GM12878 (cell line): ENCODE results near the gene PRR18.
"Not testable (repeated sequence)": the region's sequence is repeated elsewhere in the genome, so short reads cannot be mapped to it uniquely, and the experiment has no call there.

ENCODE experiments used
- EZH2 ChIP-seq: IDR thresholded peaks from 2 replicates; pipeline ENCODE4 v1.6.1; 2012; ENCODE audit warnings: low read depth, mild to moderate bottlenecking, control low read depth, inconsistent platforms, low read length, borderline replicate concordance; ENCODE audit not compliant: control insufficient read depth
- JUNB ChIP-seq: IDR thresholded peaks from 2 replicates; pipeline ENCODE4 v1.6.1; 2016; ENCODE audit warnings: antibody characterized with exemption, mild to moderate bottlenecking
- JUND ChIP-seq: IDR thresholded peaks from 2 replicates; pipeline ENCODE4 v1.6.1; 2012; ENCODE audit warnings: low read depth, mild to moderate bottlenecking, low read length, improper control_type of control experiment, moderate library complexity
- MXI1 ChIP-seq: fragments of 150-350 bp; IDR thresholded peaks from 2 replicates; pipeline ENCODE4 v1.6.1; 2011; ENCODE audit warnings: low read depth, mild to moderate bottlenecking, inconsistent platforms, low read length, improper control_type of control experiment
- NFIC ChIP-seq: IDR thresholded peaks from 2 replicates; pipeline ENCODE4 v1.6.1; 2012; ENCODE audit warnings: low read depth, mild to moderate bottlenecking, inconsistent platforms, low read length, moderate library complexity
- POLR2A ChIP-seq: IDR thresholded peaks from 2 replicates; pipeline ENCODE4 v1.6.1; 2011; ENCODE audit warnings: low read depth, mild to moderate bottlenecking, low read length
- RFX5 ChIP-seq: IDR thresholded peaks from 2 replicates; pipeline ENCODE4 v1.6.1; 2011; ENCODE audit warnings: low read depth, low read length, improper control_type of control experiment
- SP1 ChIP-seq: IDR thresholded peaks from one replicate; pipeline ENCODE4 v1.6.1; 2011; ENCODE audit warnings: low read depth, low read length
- TF ChIP-seq, protein P1 (sequence below), 3 experiments: IDR thresholded peaks in 2 of 3; conservative IDR thresholded peaks in 1 of 3; 2 replicates each; pipeline ENCODE4 v1.5.1; 2011; ENCODE audit warnings: low read depth in 3 of 3, low read length in 3 of 3, mild to moderate bottlenecking in 3 of 3, control low read depth in 2 of 3, moderate library complexity in 2 of 3, inconsistent platforms in 1 of 3, mixed read lengths in 1 of 3; ENCODE audit not compliant: control insufficient read depth in 2 of 3, insufficient read depth in 1 of 3; ENCODE audit errors: extremely low read depth in 1 of 3
- TF ChIP-seq, protein P2 (sequence below): IDR thresholded peaks from 2 replicates; pipeline ENCODE4 v1.6.1; 2012; ENCODE audit warnings: mild to moderate bottlenecking, low read depth, low read length

DNA sequence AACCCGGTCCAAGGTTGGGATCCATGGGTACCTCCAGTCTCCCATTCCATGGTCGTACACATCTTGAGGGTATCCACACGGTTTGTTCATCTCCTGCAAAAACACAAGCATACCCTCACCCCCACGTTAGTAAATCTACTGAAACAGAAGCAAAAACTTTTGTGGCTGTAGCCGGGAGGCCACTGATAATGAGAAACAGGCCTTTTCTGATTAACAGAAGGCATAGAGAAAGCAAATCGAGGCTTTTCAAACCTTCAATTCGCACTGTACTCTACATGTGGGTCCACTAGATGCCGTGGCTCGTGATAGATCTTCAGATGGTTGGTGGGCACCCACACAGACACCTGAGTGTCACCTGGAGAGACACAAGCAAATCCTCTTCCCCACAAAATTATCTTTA, 37.5 kb upstream of the PRR18 start:
- TF ChIP-seq JUNB, RFX5, POLR2A, NFIC, MXI1, SP1, JUND, EZH2: not testable (repeated sequence)
- TF ChIP-seq, protein P1, sequence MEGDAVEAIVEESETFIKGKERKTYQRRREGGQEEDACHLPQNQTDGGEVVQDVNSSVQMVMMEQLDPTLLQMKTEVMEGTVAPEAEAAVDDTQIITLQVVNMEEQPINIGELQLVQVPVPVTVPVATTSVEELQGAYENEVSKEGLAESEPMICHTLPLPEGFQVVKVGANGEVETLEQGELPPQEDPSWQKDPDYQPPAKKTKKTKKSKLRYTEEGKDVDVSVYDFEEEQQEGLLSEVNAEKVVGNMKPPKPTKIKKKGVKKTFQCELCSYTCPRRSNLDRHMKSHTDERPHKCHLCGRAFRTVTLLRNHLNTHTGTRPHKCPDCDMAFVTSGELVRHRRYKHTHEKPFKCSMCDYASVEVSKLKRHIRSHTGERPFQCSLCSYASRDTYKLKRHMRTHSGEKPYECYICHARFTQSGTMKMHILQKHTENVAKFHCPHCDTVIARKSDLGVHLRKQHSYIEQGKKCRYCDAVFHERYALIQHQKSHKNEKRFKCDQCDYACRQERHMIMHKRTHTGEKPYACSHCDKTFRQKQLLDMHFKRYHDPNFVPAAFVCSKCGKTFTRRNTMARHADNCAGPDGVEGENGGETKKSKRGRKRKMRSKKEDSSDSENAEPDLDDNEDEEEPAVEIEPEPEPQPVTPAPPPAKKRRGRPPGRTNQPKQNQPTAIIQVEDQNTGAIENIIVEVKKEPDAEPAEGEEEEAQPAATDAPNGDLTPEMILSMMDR (IDR thresholded peaks at IDR 0.05 in 2 of 3, conservative IDR thresholded peaks at IDR 0.05 in 1 of 3; ENCODE audit: control insufficient read depth in 2 of 3, extremely low read depth in 1 of 3, insufficient read depth in 1 of 3, low read depth in 3 of 3, low read length in 3 of 3) = not testable (repeated sequence)
- TF ChIP-seq, protein P2, sequence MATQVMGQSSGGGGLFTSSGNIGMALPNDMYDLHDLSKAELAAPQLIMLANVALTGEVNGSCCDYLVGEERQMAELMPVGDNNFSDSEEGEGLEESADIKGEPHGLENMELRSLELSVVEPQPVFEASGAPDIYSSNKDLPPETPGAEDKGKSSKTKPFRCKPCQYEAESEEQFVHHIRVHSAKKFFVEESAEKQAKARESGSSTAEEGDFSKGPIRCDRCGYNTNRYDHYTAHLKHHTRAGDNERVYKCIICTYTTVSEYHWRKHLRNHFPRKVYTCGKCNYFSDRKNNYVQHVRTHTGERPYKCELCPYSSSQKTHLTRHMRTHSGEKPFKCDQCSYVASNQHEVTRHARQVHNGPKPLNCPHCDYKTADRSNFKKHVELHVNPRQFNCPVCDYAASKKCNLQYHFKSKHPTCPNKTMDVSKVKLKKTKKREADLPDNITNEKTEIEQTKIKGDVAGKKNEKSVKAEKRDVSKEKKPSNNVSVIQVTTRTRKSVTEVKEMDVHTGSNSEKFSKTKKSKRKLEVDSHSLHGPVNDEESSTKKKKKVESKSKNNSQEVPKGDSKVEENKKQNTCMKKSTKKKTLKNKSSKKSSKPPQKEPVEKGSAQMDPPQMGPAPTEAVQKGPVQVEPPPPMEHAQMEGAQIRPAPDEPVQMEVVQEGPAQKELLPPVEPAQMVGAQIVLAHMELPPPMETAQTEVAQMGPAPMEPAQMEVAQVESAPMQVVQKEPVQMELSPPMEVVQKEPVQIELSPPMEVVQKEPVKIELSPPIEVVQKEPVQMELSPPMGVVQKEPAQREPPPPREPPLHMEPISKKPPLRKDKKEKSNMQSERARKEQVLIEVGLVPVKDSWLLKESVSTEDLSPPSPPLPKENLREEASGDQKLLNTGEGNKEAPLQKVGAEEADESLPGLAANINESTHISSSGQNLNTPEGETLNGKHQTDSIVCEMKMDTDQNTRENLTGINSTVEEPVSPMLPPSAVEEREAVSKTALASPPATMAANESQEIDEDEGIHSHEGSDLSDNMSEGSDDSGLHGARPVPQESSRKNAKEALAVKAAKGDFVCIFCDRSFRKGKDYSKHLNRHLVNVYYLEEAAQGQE = not testable (repeated sequence)
